ENCODE measurements around the gene FBXL16. TPM values are rescaled to one million over a fixed set of nuclear protein-coding genes. Genes with fewer than 3 reads are reported as not detected.

FBXL16 gene
- polyA plus RNA-seq, 1 experiment, result 0.67 TPM

- Histone ChIP-seq H3K4me3 (ENCODE audit: low read depth, low read length) (peak overlapping the region; percentile 11; the same call in 1 of the 2 replicates), H3K36me3 (ENCODE audit: control insufficient read depth, insufficient read depth, low read length) (no peaks in the 10 kb centered on the region), H3K27me3 (ENCODE audit: control insufficient read depth, insufficient read depth, low read length) (peaks cover 40% of the 10 kb centered on the region)
- no peak for TF ChIP-seq CTCF (IDR thresholded peaks at IDR 0.05; ENCODE audit: insufficient read depth, low read depth, low read length)
- ChIA-PET CTCF (interaction anchor here (0.6 to 4.2 kb wide), 2 partner anchors 81 to 307 kb away, joined by 3 to 13 read pairs; no protein-coding TSS in a partner anchor), POLR2A (no interaction called here)
- no peak for DNase-seq (ENCODE audit: low read depth)
These were observed 835 bp downstream of the FBXL16 start for GRCh38 chr16:704552-705380.

- TF ChIP-seq CTCF (IDR thresholded peaks at IDR 0.05; ENCODE audit: insufficient read depth, low read depth, low read length), result no peak
- no peak for DNase-seq (ENCODE audit: low read depth)
- H3K4me3 ChIP-seq (ENCODE audit: low read depth, low read length), result no peak overlapping the region
- ChIA-PET CTCF (interaction anchor here (0.6 to 4.2 kb wide), 3 partner anchors 8 to 306 kb away, joined by 3 to 13 read pairs (median 8); no protein-coding TSS in a partner anchor), POLR2A (interaction anchor here (0.6 kb wide), 1 partner anchor 52 kb away, joined by 3 read pairs; no protein-coding TSS in a partner anchor)
- H3K36me3 ChIP-seq (ENCODE audit: control insufficient read depth, insufficient read depth, low read length), result no peaks in the 10 kb centered on the region
- H3K27me3 ChIP-seq (ENCODE audit: control insufficient read depth, insufficient read depth, low read length), result peaks cover 43% of the 10 kb centered on the region
These were observed 1.6 kb downstream of the FBXL16 start for GRCh38 chr16:704047-704446.

GRCh38 chr16:703406-703805 lies 2.2 kb downstream of the FBXL16 start:
- CTCF ChIA-PET, result interaction anchor here (1.1 to 4.2 kb wide), 2 partner anchors 9 to 82 kb away, joined by 8 to 13 read pairs; no protein-coding TSS in a partner anchor
- TF ChIP-seq CTCF (IDR thresholded peaks at IDR 0.05; ENCODE audit: insufficient read depth, low read depth, low read length), result no peak
- POLR2A ChIA-PET, result interaction anchor here (0.6 kb wide), 1 partner anchor 51 kb away, joined by 3 read pairs; no protein-coding TSS in a partner anchor
- H3K4me3 ChIP-seq (ENCODE audit: low read depth, low read length), result no peak overlapping the region
- H3K36me3 ChIP-seq (ENCODE audit: control insufficient read depth, insufficient read depth, low read length), result no peaks in the 10 kb centered on the region
- no peak for DNase-seq (ENCODE audit: low read depth)
- peaks cover 43% of the 10 kb centered on the region for H3K27me3 ChIP-seq (ENCODE audit: control insufficient read depth, insufficient read depth, low read length)

- peaks cover 34% of the 10 kb centered on the region for H3K27me3 ChIP-seq (ENCODE audit: control insufficient read depth, insufficient read depth, low read length)
- no peak overlapping the region for H3K4me3 ChIP-seq (ENCODE audit: low read depth, low read length)
- POLR2A ChIA-PET, result no interaction called here
- DNase-seq (ENCODE audit: low read depth), result no peak
- no peak for TF ChIP-seq CTCF (IDR thresholded peaks at IDR 0.05; ENCODE audit: insufficient read depth, low read depth, low read length)
- no peaks in the 10 kb centered on the region for H3K36me3 ChIP-seq (ENCODE audit: control insufficient read depth, insufficient read depth, low read length)
- CTCF ChIA-PET, result interaction anchor here (1.0 to 4.2 kb wide), 4 partner anchors 10 to 83 kb away, joined by 3 to 13 read pairs (median 6); no protein-coding TSS in a partner anchor
These were observed 3.3 kb downstream of the FBXL16 start for GRCh38 chr16:702341-702740.
